NT2/D1 (cell line): ENCODE data around the gene GALNT18.

Experiments
- SUZ12 ChIP-seq: IDR thresholded peaks from 2 replicates; pipeline ENCODE4 v1.6.1; 2011; ENCODE audit not compliant: insufficient read length, insufficient read depth; ENCODE audit errors: extremely low read depth
- YY1 ChIP-seq: IDR thresholded peaks from 2 replicates; pipeline ENCODE4 v1.6.1; 2011; ENCODE audit not compliant: insufficient read length, insufficient read depth
- ZNF274 ChIP-seq: IDR thresholded peaks from 2 replicates; pipeline ENCODE4 v1.6.1; 2011; ENCODE audit warnings: mild to moderate bottlenecking, low read depth, low read length

- TF ChIP-seq ZNF274 (no peak), SUZ12 (no peak), YY1 (no peak)
These were observed 63.4 kb downstream of the GALNT18 start for GRCh38 chr11:11558396-11558795.
